H1 (cell line): ENCODE data around the gene ZNF556. TPM values are rescaled to one million over a fixed set of nuclear protein-coding genes. Genes with fewer than 3 reads are reported as not detected.
"Not testable (repeated sequence)": the region's sequence is repeated elsewhere in the genome, so short reads cannot be mapped to it uniquely, and the experiment has no call there.

Experiments
- CTCF ChIA-PET: fragments of 300-600 bp; sonication (Branson Sonifier 250); formaldehyde crosslinking; loops from one replicate; lab custom pipeline; 2021; ENCODE audit not compliant: partially characterized antibody; lab: Charles Lee
- POLR2A ChIA-PET: fragments of 300-600 bp; sonication (Branson Sonifier 250); formaldehyde crosslinking; loops from one replicate; lab custom pipeline; 2021; ENCODE audit warnings: inconsistent platforms; ENCODE audit not compliant: partially characterized antibody; lab: Charles Lee
- DNase-seq, 2 experiments: peaks; one replicate each; pipeline versions ENCODE4 v3.0.0 to v3.0.0-alpha.2; 2010 to 2022; ENCODE audit warnings: low spot score in 2 of 2, low read depth in 1 of 2, mixed read lengths in 1 of 2
- FAIRE-seq: peaks from 2 replicates; lab custom pipeline; 2011; peaks lifted over from hg19 to GRCh38; lab: Jason Lieb, UNC
- H2AFZ ChIP-seq: 2 replicates; pipeline ENCODE4 v1.8.1; 2012; ENCODE audit warnings: low read length, inconsistent platforms
- H2AK5ac ChIP-seq: 2 replicates; pipeline ENCODE4 v1.6.1; 2013; ENCODE audit warnings: low read depth, low read length
- H2BK120ac ChIP-seq: replicated peaks from 2 replicates; pipeline ENCODE3; 2013; ENCODE audit warnings: low read depth, low read length, inconsistent platforms
- H2BK12ac ChIP-seq: 2 replicates; pipeline ENCODE4 v1.6.1; 2013; ENCODE audit warnings: low read depth, low read length
- H2BK15ac ChIP-seq: 2 replicates; pipeline ENCODE4 v1.6.1; 2013; ENCODE audit warnings: low read length
- H2BK20ac ChIP-seq: 2 replicates; pipeline ENCODE4 v1.6.1; 2013; ENCODE audit warnings: low read length
- H2BK5ac ChIP-seq: 2 replicates; pipeline ENCODE4 v1.6.1; 2013; ENCODE audit warnings: low read depth, low read length
- H3K14ac ChIP-seq: 2 replicates; pipeline ENCODE4 v1.6.1; 2013; ENCODE audit warnings: inconsistent platforms; ENCODE audit not compliant: insufficient read length
- H3K18ac ChIP-seq: 2 replicates; pipeline ENCODE4 v1.6.1; 2013; ENCODE audit warnings: low read length; ENCODE audit errors: extremely low read depth
- H3K23ac ChIP-seq: 2 replicates; pipeline ENCODE4 v1.6.1; 2013; ENCODE audit warnings: inconsistent platforms; ENCODE audit not compliant: insufficient read length
- H3K23me2 ChIP-seq: 2 replicates; pipeline ENCODE4 v1.6.1; 2013; ENCODE audit warnings: low read depth, low read length
- H3K27ac ChIP-seq: 2 replicates; pipeline ENCODE4 v1.6.1; 2011; ENCODE audit warnings: low read depth, low read length, inconsistent platforms
- H3K27me3 ChIP-seq, 4 experiments: replicated peaks in 1 of 4; 1 replicate in 1 of 4; 2 replicates in 3 of 4; pipeline versions ENCODE4 v1.6.1 to v1.8.1; 2011 to 2013; ENCODE audit warnings: low read length in 3 of 4, mild to moderate bottlenecking in 3 of 4, inconsistent platforms in 2 of 4, mixed read lengths in 2 of 4, moderate library complexity in 1 of 4; ENCODE audit not compliant: control insufficient read depth in 3 of 4, insufficient read depth in 3 of 4; ENCODE audit errors: extremely low read depth in 1 of 4
- H3K36me3 ChIP-seq, 4 experiments: 2 replicates each; pipeline versions ENCODE4 v1.6.1 to v1.8.1; 2011 to 2013; ENCODE audit warnings: mild to moderate bottlenecking in 4 of 4, low read length in 3 of 4, moderate library complexity in 2 of 4, control low read depth in 1 of 4, inconsistent platforms in 1 of 4; ENCODE audit not compliant: insufficient read depth in 4 of 4, control insufficient read depth in 2 of 4
- H3K4ac ChIP-seq: replicated peaks from 2 replicates; pipeline ENCODE3; 2013; ENCODE audit warnings: low read length, low read depth, mixed read lengths, inconsistent platforms; ENCODE audit not compliant: insufficient read length
- H3K4me1 ChIP-seq, 4 experiments: replicated peaks in 1 of 4; 1 replicate in 1 of 4; 2 replicates in 3 of 4; pipeline versions ENCODE4 v1.6.1 to v1.8.1; 2011 to 2013; ENCODE audit warnings: low read length in 3 of 4, inconsistent platforms in 2 of 4, mixed read lengths in 1 of 4; ENCODE audit not compliant: insufficient read depth in 4 of 4, control insufficient read depth in 3 of 4
- H3K4me2 ChIP-seq, 2 experiments: 2 replicates each; pipeline versions ENCODE4 v1.6.1 to v1.8.1; 2011 to 2013; ENCODE audit warnings: low read depth in 2 of 2, low read length in 2 of 2, control low read depth in 1 of 2, inconsistent platforms in 1 of 2, mild to moderate bottlenecking in 1 of 2; ENCODE audit not compliant: insufficient read depth in 1 of 2
- H3K4me3 ChIP-seq, 4 experiments: fragments of 200-600, 300-600 bp in 1 of 4; sonication (generic), shearing (Covaris generic), sonication (Bioruptor Twin) in 1 of 4; 2 replicates each; pipeline versions ENCODE4 v1.5.1 to v1.8.1; 2011 to 2016; ENCODE audit warnings: low read length in 4 of 4, low read depth in 3 of 4, control low read depth in 2 of 4, inconsistent platforms in 2 of 4, mild to moderate bottlenecking in 2 of 4, mixed read lengths in 1 of 4, moderate library complexity in 1 of 4; ENCODE audit not compliant: insufficient read depth in 2 of 4; ENCODE audit errors: extremely low read depth in 1 of 4
- H3K56ac ChIP-seq: replicated peaks from 2 replicates; pipeline ENCODE3; 2013; ENCODE audit warnings: low read depth, mild to moderate bottlenecking, mixed read lengths, low read length, inconsistent platforms; ENCODE audit not compliant: insufficient read length
- H3K79me1 ChIP-seq: 2 replicates; pipeline ENCODE4 v1.6.1; 2013; ENCODE audit warnings: low read depth, low read length, control low read depth
- H3K79me2 ChIP-seq, 2 experiments: 2 replicates each; pipeline versions ENCODE4 v1.6.1 to v1.8.1; 2012 to 2013; ENCODE audit warnings: low read length in 2 of 2, mild to moderate bottlenecking in 2 of 2, inconsistent platforms in 1 of 2; ENCODE audit not compliant: insufficient read depth in 2 of 2, control insufficient read depth in 1 of 2
- H3K9ac ChIP-seq, 4 experiments: replicated peaks in 1 of 4; 1 replicate in 1 of 4; 2 replicates in 3 of 4; pipeline versions ENCODE4 v1.6.1 to v1.8.1; 2011 to 2013; ENCODE audit warnings: low read depth in 3 of 4, low read length in 3 of 4, control low read depth in 2 of 4, mild to moderate bottlenecking in 2 of 4, moderate library complexity in 2 of 4, inconsistent platforms in 1 of 4; ENCODE audit errors: extremely low read depth in 1 of 4
- H3K9me3 ChIP-seq, 2 experiments: 2 replicates each; pipeline versions ENCODE4 v1.6.1 to v1.8.1; 2012 to 2013; ENCODE audit warnings: mild to moderate bottlenecking in 2 of 2, moderate library complexity in 2 of 2, control low read depth in 1 of 2, inconsistent platforms in 1 of 2, low read depth in 1 of 2, low read length in 1 of 2, mixed read lengths in 1 of 2; ENCODE audit not compliant: insufficient read depth in 2 of 2
- H4K20me1 ChIP-seq, 2 experiments: replicated peaks in 1 of 2; 2 replicates each; pipeline versions ENCODE3 to v1.8.1; 2011 to 2013; ENCODE audit warnings: inconsistent platforms in 2 of 2, low read length in 2 of 2, mild to moderate bottlenecking in 1 of 2; ENCODE audit not compliant: insufficient read depth in 2 of 2, control insufficient read depth in 1 of 2
- H4K5ac ChIP-seq: 2 replicates; pipeline ENCODE4 v1.6.1; 2013; ENCODE audit warnings: low read length, low read depth, mixed read lengths, inconsistent platforms; ENCODE audit not compliant: insufficient read length
- H4K8ac ChIP-seq: 2 replicates; pipeline ENCODE4 v1.8.0; 2013; ENCODE audit warnings: mild to moderate bottlenecking, moderate library complexity, low read length, inconsistent platforms; ENCODE audit not compliant: insufficient read depth; ENCODE audit errors: extremely low read depth
- H4K91ac ChIP-seq: replicated peaks from 2 replicates; pipeline ENCODE3; 2013; ENCODE audit warnings: low read length, mixed read lengths, inconsistent platforms; ENCODE audit not compliant: insufficient read length
- WGBS, 2 experiments: shearing (Covaris generic) in 1 of 2; methylation state at CpG; one replicate each; pipeline versions ENCODE4 v1.1.6 to v1.1.7; 2013 to 2015; ENCODE audit warnings: low lambda C conversion rate in 2 of 2, mixed read lengths in 2 of 2, inconsistent platforms in 1 of 2, low coverage in 1 of 2, missing lambda C conversion rate in 1 of 2; ENCODE audit not compliant: insufficient replicate concordance in 2 of 2, insufficient coverage in 1 of 2, insufficient read length in 1 of 2; ENCODE audit errors: extremely low coverage in 1 of 2, missing lambda C conversion rate in 1 of 2; 5-methylcytosine and 5-hydroxymethylcytosine counted together
- polyA plus RNA-seq, 7 experiments: library from polyadenylated mRNA; depleted of rRNA in 3 of 7; stranded (reverse) in 5 of 7; unstranded in 2 of 7; fragments of >200 nt in 5 of 7; fragments of 200-250 nt in 2 of 7; gene quantifications; 1 replicate in 5 of 7; 2 replicates in 1 of 7; 4 replicates in 1 of 7; pipeline versions ENCODE4 v1.2.1 to v1.2.3, GENCODE V29; 2011 to 2013; ENCODE audit warnings: missing spikeins in 2 of 7, mixed read lengths in 2 of 7
- total RNA-seq: library from RNA; stranded (reverse); fragmentation: NEBNext Ultra II Directional; extraction: Animal tissue kit (Norgen Biotek cat#: 25700); gene quantifications from 2 replicates; pipeline ENCODE4 v1.2.1, GENCODE V29; 2021

ZNF556 gene
- total and polyA plus RNA-seq, 2 of the 8 experiments (the other 6 are each of a cell fraction or from before 2014, with no cell fraction given): not detected

GRCh38 chr19:2890531-2890930 is 23.4 kb downstream of the ZNF556 start:
- POLR2A ChIA-PET: interaction anchor here (2.0 kb wide), 1 partner anchor 10 kb away, joined by 5 read pairs; the partner anchor contains the start of gene ZNF57

More at GRCh38 chr19:2890531-2890930, 23.4 kb downstream of the ZNF556 start:
- H4K20me1 ChIP-seq, H3K14ac ChIP-seq, H3K27me3 ChIP-seq, H4K5ac ChIP-seq, H2BK20ac ChIP-seq, H3K23ac ChIP-seq, H3K4me2 ChIP-seq, H2BK5ac ChIP-seq, H4K91ac ChIP-seq, CTCF ChIA-PET, H4K8ac ChIP-seq, H3K4me1 ChIP-seq, H3K56ac ChIP-seq, H3K27ac ChIP-seq, H3K4ac ChIP-seq, H2BK15ac ChIP-seq, H3K79me1 ChIP-seq, H3K23me2 ChIP-seq, H3K4me3 ChIP-seq, H3K9ac ChIP-seq, H3K36me3 ChIP-seq, H3K18ac ChIP-seq, H2BK120ac ChIP-seq, H2AFZ ChIP-seq, FAIRE-seq, H3K79me2 ChIP-seq, H2BK12ac ChIP-seq, DNase-seq, H2AK5ac ChIP-seq: not testable (repeated sequence)
- peaks cover 0 to 28% of the 10 kb centered on the region in 2 experiments; a peak in 2 of 4 replicates for H3K9me3 ChIP-seq
- WGBS, 2 experiments: 87% methylated on average over 8 of the region's 8 CpGs; no CpG with 5 or more reads in 1 of the 2 experiments
